IMR-90 (cell line): ENCODE data around the gene SFXN2. TPM values are rescaled to one million over a fixed set of nuclear protein-coding genes. Genes with fewer than 3 reads are reported as not detected.

Source experiments
- ATAC-seq: fragments of 200-7000 bp; cut with Tn5 transposase; 2 replicates; pipeline ENCODE4 v1.9.1; 2020; ENCODE audit warnings: low read depth, mild to moderate bottlenecking, moderate library complexity
- BruUV-seq: library from RNA; stranded (reverse); fragments of 400-500 nt; replicated peaks from 2 replicates; lab custom pipeline; 2021; lab: Mats Ljungman, UMichigan
- CTCF ChIA-PET: fragments of 300-600 bp; formaldehyde crosslinking; extraction: SDS; loops from one replicate; lab custom pipeline; 2021; ENCODE audit warnings: antibody characterized with exemption; lab: Yijun Ruan, JAX
- POLR2A ChIA-PET: fragments of 300-600 bp; sonication (Branson Sonifier 250); formaldehyde crosslinking; loops from one replicate; lab custom pipeline; 2022; ENCODE audit warnings: antibody characterized with exemption; ENCODE audit not compliant: unreplicated experiment; lab: Charles Lee
- DNase-seq: peaks from one replicate; pipeline ENCODE4 v3.0.0; 2013
- H2AFZ ChIP-seq: replicated peaks from 2 replicates; pipeline ENCODE3; 2013; ENCODE audit warnings: low read length, mild to moderate bottlenecking; ENCODE audit not compliant: poor library complexity
- H2AK5ac ChIP-seq: 2 replicates; pipeline ENCODE4 v1.6.1; 2013; ENCODE audit warnings: low read depth, low read length, inconsistent platforms
- H2AK9ac ChIP-seq: replicated peaks from 2 replicates; pipeline ENCODE3; 2013; ENCODE audit warnings: mild to moderate bottlenecking, low read depth, low read length, moderate library complexity; ENCODE audit not compliant: poor library complexity
- H2BK120ac ChIP-seq: 2 replicates; pipeline ENCODE4 v1.6.1; 2013; ENCODE audit warnings: low read depth, low read length, inconsistent platforms
- H2BK15ac ChIP-seq: 3 replicates; pipeline ENCODE4 v1.6.1; 2013; ENCODE audit warnings: low read depth, low read length, inconsistent platforms
- H2BK20ac ChIP-seq: 2 replicates; pipeline ENCODE4 v1.6.1; 2013; ENCODE audit warnings: low read depth, mild to moderate bottlenecking, inconsistent platforms, low read length, moderate library complexity
- H2BK5ac ChIP-seq: 2 replicates; pipeline ENCODE4 v1.6.1; 2013; ENCODE audit warnings: mild to moderate bottlenecking, low read depth, low read length, inconsistent platforms; ENCODE audit not compliant: poor library complexity, severe bottlenecking
- H3K14ac ChIP-seq: replicated peaks from 2 replicates; pipeline ENCODE4 v1.6.1; 2013; ENCODE audit warnings: low read depth, low read length, inconsistent platforms
- H3K18ac ChIP-seq: 2 replicates; pipeline ENCODE4 v1.6.1; 2013; ENCODE audit warnings: low read depth, low read length, control low read depth
- H3K23ac ChIP-seq: 2 replicates; pipeline ENCODE4 v1.6.1; 2013; ENCODE audit warnings: low read depth, low read length, inconsistent platforms
- H3K27ac ChIP-seq: 2 replicates; pipeline ENCODE4 v1.5.1; 2013; ENCODE audit warnings: mild to moderate bottlenecking, control low read depth, low read length; ENCODE audit not compliant: insufficient read depth
- H3K27me3 ChIP-seq: 2 replicates; pipeline ENCODE4 v1.6.1; 2013; ENCODE audit warnings: low read length; ENCODE audit not compliant: control insufficient read depth, insufficient read depth
- H3K36me3 ChIP-seq: 2 replicates; pipeline ENCODE4 v1.6.1; 2013; ENCODE audit warnings: low read length, mixed read lengths; ENCODE audit not compliant: control insufficient read depth, insufficient read depth
- H3K4ac ChIP-seq: 2 replicates; pipeline ENCODE4 v1.6.1; 2013; ENCODE audit warnings: low read depth, low read length, inconsistent platforms
- H3K4me1 ChIP-seq: 2 replicates; pipeline ENCODE4 v1.6.1; 2013; ENCODE audit warnings: low read length, mixed read lengths; ENCODE audit not compliant: control insufficient read depth, insufficient read depth
- H3K4me2 ChIP-seq: 2 replicates; pipeline ENCODE4 v1.6.1; 2013; ENCODE audit warnings: low read depth, mild to moderate bottlenecking, control low read depth, low read length, moderate library complexity
- H3K4me3 ChIP-seq: 2 replicates; pipeline ENCODE4 v1.5.1; 2013; ENCODE audit warnings: low read depth, mild to moderate bottlenecking, control low read depth, low read length, moderate library complexity; ENCODE audit not compliant: insufficient read depth
- H3K56ac ChIP-seq: 2 replicates; pipeline ENCODE4 v1.6.1; 2013; ENCODE audit warnings: low read length, inconsistent platforms; ENCODE audit not compliant: insufficient read depth; ENCODE audit errors: extremely low read depth
- H3K79me1 ChIP-seq, 2 experiments: 2 replicates each; pipeline ENCODE4 v1.6.1; 2013; ENCODE audit warnings: low read length in 2 of 2, inconsistent platforms in 1 of 2, low read depth in 1 of 2
- H3K9ac ChIP-seq: 2 replicates; pipeline ENCODE4 v1.6.1; 2013; ENCODE audit warnings: low read depth, low read length, control low read depth
- H3K9me1 ChIP-seq: 2 replicates; pipeline ENCODE4 v1.6.1; 2013; ENCODE audit warnings: low read length, inconsistent platforms; ENCODE audit not compliant: insufficient read depth
- H3K9me3 ChIP-seq: 2 replicates; pipeline ENCODE4 v1.6.1; 2013; ENCODE audit warnings: low read length; ENCODE audit not compliant: control insufficient read depth, insufficient read depth
- H4K20me1 ChIP-seq: 2 replicates; pipeline ENCODE4 v1.6.1; 2013; ENCODE audit warnings: low read length, inconsistent platforms; ENCODE audit not compliant: insufficient read depth
- H4K5ac ChIP-seq: 2 replicates; pipeline ENCODE4 v1.6.1; 2013; ENCODE audit warnings: mild to moderate bottlenecking, low read depth, low read length, control low read depth
- H4K8ac ChIP-seq, 2 experiments: 2 replicates each; pipeline ENCODE4 v1.6.1; 2013; ENCODE audit warnings: low read depth in 2 of 2, low read length in 2 of 2, control low read depth in 1 of 2, inconsistent platforms in 1 of 2
- H4K91ac ChIP-seq: 2 replicates; pipeline ENCODE4 v1.6.1; 2013; ENCODE audit warnings: low read depth, low read length, inconsistent platforms; ENCODE audit not compliant: insufficient read depth
- SMC3 ChIP-seq: fragments of 150-350 bp; IDR thresholded peaks from 2 replicates; pipeline ENCODE4 v1.6.1; 2016; ENCODE audit warnings: low read depth, mild to moderate bottlenecking, antibody characterized with exemption, low read length, moderate library complexity
- WGBS, 2 experiments: methylation state at CpG; one replicate each; pipeline versions ENCODE4 v1.1.5 to v1.1.7; 2013; ENCODE audit warnings: missing lambda C conversion rate in 2 of 2; ENCODE audit not compliant: insufficient read length in 1 of 2; ENCODE audit errors: extremely low coverage in 2 of 2; 5-methylcytosine and 5-hydroxymethylcytosine counted together
- dilution Hi-C: fragments of 300-500 bp; cut with HindIII; formaldehyde crosslinking; loops from one replicate; pipeline ENCODE4 v1.14.3; 2018; ENCODE audit warnings: low sequenced_read_pairs; ENCODE audit not compliant: unreplicated experiment
- in situ Hi-C: fragments of 300-500 bp; cut with MboI; formaldehyde crosslinking; loops from 3 replicates; pipeline ENCODE4 v1.14.3; 2019; ENCODE audit warnings: low sequenced_read_pairs, inconsistent platforms, mixed read lengths
- intact Hi-C: fragments of 100-400 bp; cut with micrococcal nuclease; formaldehyde crosslinking; loops from 2 replicates; pipeline ENCODE4 v1.10.0; 2022
- polyA plus RNA-seq, 3 experiments: library from polyadenylated mRNA; depleted of rRNA; stranded (reverse); fragments of >200 nt; gene quantifications; 2 replicates each; pipeline ENCODE4 v1.2.3, GENCODE V29; 2012; ENCODE audit warnings: low replicate concordance in 1 of 3
- total RNA-seq: library from RNA; depleted of rRNA; stranded (reverse); fragments of >200 nt; gene quantifications from 2 replicates; pipeline ENCODE4 v1.2.3, GENCODE V29; 2012

Gene SFXN2
- total and polyA plus RNA-seq, 2 of the 4 experiments (the other 2 are of a cell fraction) = 6.9 to 11.7 TPM

- H2AK5ac ChIP-seq = no peak overlapping the region
- no TSS peak for BruUV-seq
- dilution Hi-C loops (no loop called here), intact Hi-C loops (no loop called here), in situ Hi-C loops (no loop called here)
- no peak overlapping the region for H3K4me3 ChIP-seq
- no peak overlapping the region for H4K5ac ChIP-seq
- no peaks in the 10 kb centered on the region; the same call in 1 of the 2 replicates for H4K20me1 ChIP-seq
- peaks cover 9% of the 10 kb centered on the region for H3K4me1 ChIP-seq
- H3K4ac ChIP-seq = no peak overlapping the region
- no peak for TF ChIP-seq SMC3
- no peak overlapping the region for H3K23ac ChIP-seq
- no peak overlapping the region for H3K9ac ChIP-seq
- H3K27ac ChIP-seq = no peak overlapping the region
- ATAC-seq (no peak), DNase-seq (peak; percentile 40)
- H4K91ac ChIP-seq = no peak overlapping the region
- H2AK9ac ChIP-seq = no peak overlapping the region
- no peak overlapping the region for H2BK15ac ChIP-seq
- H3K9me3 ChIP-seq = no peaks in the 10 kb centered on the region
- peaks cover 12 to 28% of the 10 kb centered on the region in 2 experiments; a peak in 3 of 4 replicates for H3K79me1 ChIP-seq
- no peak overlapping the region for H3K18ac ChIP-seq
- H2BK5ac ChIP-seq = no peak overlapping the region
- H2BK20ac ChIP-seq = no peak overlapping the region
- no peak overlapping the region for H3K56ac ChIP-seq
- 56% methylated on average over 2 of the region's 2 CpGs; no CpG with 5 or more reads in 1 of the 2 experiments for WGBS, 2 experiments
- no peak overlapping the region for H2AFZ ChIP-seq
- H3K14ac ChIP-seq = no peak overlapping the region
- no peak overlapping the region for H4K8ac ChIP-seq
- POLR2A ChIA-PET = no interaction called here
- H3K4me2 ChIP-seq = no peak overlapping the region
- H3K9me1 ChIP-seq = peaks cover 7% of the 10 kb centered on the region
- H3K36me3 ChIP-seq = peaks cover 6% of the 10 kb centered on the region
- H2BK120ac ChIP-seq = no peak overlapping the region
- no peaks in the 10 kb centered on the region for H3K27me3 ChIP-seq
- CTCF ChIA-PET = no interaction called here
Measured at GRCh38 chr10:102702742-102703141, 11.7 kb upstream of the SFXN2 start.
